ENCODE measurements around the gene GNE. TPM values are rescaled to one million over a fixed set of nuclear protein-coding genes. Genes with fewer than 3 reads are reported as not detected.
A peak's percentile ranks its signal among the peaks of the same experiment; 100 is the strongest.

Gene GNE

GRCh38 chr9:36165826-36166167 is 92.5 kb downstream of the GNE start:
- no peaks in the 10 kb centered on the region for H3K79me2 ChIP-seq (ENCODE audit: control insufficient read depth, insufficient read depth, low read length)
- peak overlapping the region; percentile 82 for H3K4ac ChIP-seq (ENCODE audit: low read depth, low read length)
- no peak overlapping the region for H2BK15ac ChIP-seq (replicated peaks; ENCODE audit: low read depth)
- no peak overlapping the region for H2BK5ac ChIP-seq (ENCODE audit: low read length)
- H3K23ac ChIP-seq (ENCODE audit: low read length): no peak overlapping the region
- H2AK5ac ChIP-seq (ENCODE audit: low read length): no peak overlapping the region
- WGBS (ENCODE audit: extremely low coverage, insufficient coverage, low lambda C conversion rate): no CpG with 5 or more reads among the region's 12 CpGs
- no peak overlapping the region for H3K56ac ChIP-seq (ENCODE audit: low read length)
- H2BK120ac ChIP-seq (ENCODE audit: low read depth, low read length): no peak overlapping the region
- no peak overlapping the region for H4K5ac ChIP-seq (ENCODE audit: low read length)
- peak overlapping the region; percentile 24 for H3K18ac ChIP-seq (ENCODE audit: low read length)
- H3K36me3 ChIP-seq (ENCODE audit: control insufficient read depth, insufficient read depth, low read length): no peaks in the 10 kb centered on the region
- H3K9ac ChIP-seq (ENCODE audit: low read length): no peak overlapping the region
- H3K27me3 ChIP-seq (ENCODE audit: insufficient read depth, low read length, poor library complexity): no peaks in the 10 kb centered on the region
- H3K27ac ChIP-seq (ENCODE audit: low read depth, low read length): no peak overlapping the region
- H3K4me1 ChIP-seq (ENCODE audit: control insufficient read depth, low read depth, low read length): peaks cover 18% of the 10 kb centered on the region
- H4K8ac ChIP-seq (ENCODE audit: low read depth, low read length): no peak overlapping the region
- no peak overlapping the region for H3K4me2 ChIP-seq (ENCODE audit: low read length)
- DNase-seq: peak; percentile 46
- no peak overlapping the region for H3K4me3 ChIP-seq (ENCODE audit: low read length)
- no peaks in the 10 kb centered on the region for H3K79me1 ChIP-seq (ENCODE audit: low read length)

GRCh38 chr9:36164989-36165388 is 93.3 kb downstream of the GNE start:
- no peak overlapping the region for H2BK5ac ChIP-seq (ENCODE audit: low read length)
- H3K36me3 ChIP-seq (ENCODE audit: control insufficient read depth, insufficient read depth, low read length): no peaks in the 10 kb centered on the region
- no peaks in the 10 kb centered on the region for H3K79me2 ChIP-seq (ENCODE audit: control insufficient read depth, insufficient read depth, low read length)
- peak; percentile 60 for DNase-seq
- H3K9ac ChIP-seq (ENCODE audit: low read length): peak overlapping the region; percentile 10
- H3K27ac ChIP-seq (ENCODE audit: low read depth, low read length): no peak overlapping the region
- H2AK5ac ChIP-seq (ENCODE audit: low read length): no peak overlapping the region
- H3K27me3 ChIP-seq (ENCODE audit: insufficient read depth, low read length, poor library complexity): no peaks in the 10 kb centered on the region
- H3K79me1 ChIP-seq (ENCODE audit: low read length): no peaks in the 10 kb centered on the region
- H2BK120ac ChIP-seq (ENCODE audit: low read depth, low read length): no peak overlapping the region
- H3K4me2 ChIP-seq (ENCODE audit: low read length): no peak overlapping the region
- peaks cover 18% of the 10 kb centered on the region for H3K4me1 ChIP-seq (ENCODE audit: control insufficient read depth, low read depth, low read length)
- peak overlapping the region; percentile 54 for H3K56ac ChIP-seq (ENCODE audit: low read length)
- no CpG with 5 or more reads among the region's 3 CpGs for WGBS (ENCODE audit: extremely low coverage, insufficient coverage, low lambda C conversion rate)
- H3K4me3 ChIP-seq (ENCODE audit: low read length): no peak overlapping the region
- no peak overlapping the region for H3K18ac ChIP-seq (ENCODE audit: low read length)
- no peak overlapping the region for H3K4ac ChIP-seq (ENCODE audit: low read depth, low read length)
- no peak overlapping the region for H2BK15ac ChIP-seq (replicated peaks; ENCODE audit: low read depth)
- no peak overlapping the region for H4K5ac ChIP-seq (ENCODE audit: low read length)
- H4K8ac ChIP-seq (ENCODE audit: low read depth, low read length): no peak overlapping the region
- peak overlapping the region; percentile 80 for H3K23ac ChIP-seq (ENCODE audit: low read length)

Small RNAs within 50 kb of the gene (small RNA-seq; reads per million reads assigned to genes)
- gene RNU4-53P (ENCODE audit: insufficient read depth): not detected

Data from mesendoderm (in vitro differentiated cells).